GM15510 (cell line): Measurements from ENCODE around the gene KRT78.

Experiments
- POLR2A ChIP-seq: IDR thresholded peaks from 3 replicates; pipeline ENCODE4 v1.6.1; 2011; ENCODE audit warnings: borderline replicate concordance; ENCODE audit not compliant: insufficient read length; ENCODE audit errors: extremely low read depth

Gene KRT78

DNA sequence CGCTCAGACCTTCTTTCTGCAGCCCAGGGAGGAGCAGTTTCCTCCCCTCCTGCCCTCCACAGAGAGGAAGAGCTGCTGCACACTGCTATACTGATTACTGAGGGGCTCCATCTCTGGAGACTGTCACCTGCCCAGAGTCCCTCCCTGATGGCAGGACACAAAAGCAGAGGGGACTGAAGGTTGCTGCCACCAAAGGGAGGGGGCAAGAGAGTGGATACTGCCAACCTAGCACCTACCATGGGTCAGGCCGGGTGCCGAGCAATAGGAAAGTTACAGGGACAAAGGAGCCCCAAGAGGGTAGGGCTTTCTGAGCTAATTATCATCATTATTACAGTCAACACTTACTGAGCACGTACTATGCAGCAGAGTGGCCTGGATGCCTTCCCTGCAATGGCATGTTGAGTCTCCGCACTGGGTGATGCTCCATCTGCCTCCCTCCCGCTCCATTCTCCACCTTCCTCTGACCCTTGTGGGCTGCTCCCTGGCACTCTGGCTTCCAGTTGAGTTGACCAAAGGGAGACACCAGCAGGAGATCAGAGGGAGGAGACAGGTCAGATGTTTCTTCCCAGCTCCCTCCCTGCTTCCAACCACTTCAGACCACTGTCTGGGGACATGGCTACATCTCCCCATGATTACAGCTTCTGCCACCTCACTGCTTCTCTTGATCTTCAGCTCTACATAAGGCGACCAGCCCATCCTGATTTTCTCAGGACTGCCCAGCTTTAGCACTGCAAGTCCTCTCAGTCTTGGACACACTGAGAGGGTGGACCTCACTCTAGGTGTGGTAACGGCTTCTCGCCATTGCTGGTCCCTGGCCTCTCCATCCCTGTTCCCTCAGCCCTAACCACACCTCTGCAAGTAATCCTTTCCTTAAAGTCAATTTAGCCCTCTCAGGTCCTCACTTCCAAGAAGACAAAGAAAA lies 12.0 kb downstream of the KRT78 start:
- no peak for TF ChIP-seq POLR2A

DNA sequence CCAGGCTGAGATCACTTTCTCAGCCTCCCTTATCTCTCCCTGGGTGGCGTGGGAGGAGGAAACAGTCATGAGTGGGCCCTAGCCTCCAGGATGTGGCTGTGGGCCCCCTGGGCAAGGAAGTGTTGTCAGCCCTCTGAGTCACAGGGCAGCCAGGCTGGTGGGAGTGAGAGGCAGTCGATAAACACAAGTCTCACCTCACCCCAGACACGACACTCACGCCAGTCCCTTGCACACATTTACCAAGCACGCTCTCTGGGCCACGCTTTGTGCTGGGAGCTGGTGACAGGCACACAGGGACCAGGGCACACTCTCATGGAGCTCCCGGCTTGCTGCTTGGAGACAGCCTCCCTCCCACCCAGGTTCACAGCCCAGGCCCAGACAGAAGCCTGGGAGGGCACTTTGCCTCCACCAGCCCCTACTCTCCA lies 12.7 kb downstream of the KRT78 start:
- TF ChIP-seq POLR2A, result no peak

DNA sequence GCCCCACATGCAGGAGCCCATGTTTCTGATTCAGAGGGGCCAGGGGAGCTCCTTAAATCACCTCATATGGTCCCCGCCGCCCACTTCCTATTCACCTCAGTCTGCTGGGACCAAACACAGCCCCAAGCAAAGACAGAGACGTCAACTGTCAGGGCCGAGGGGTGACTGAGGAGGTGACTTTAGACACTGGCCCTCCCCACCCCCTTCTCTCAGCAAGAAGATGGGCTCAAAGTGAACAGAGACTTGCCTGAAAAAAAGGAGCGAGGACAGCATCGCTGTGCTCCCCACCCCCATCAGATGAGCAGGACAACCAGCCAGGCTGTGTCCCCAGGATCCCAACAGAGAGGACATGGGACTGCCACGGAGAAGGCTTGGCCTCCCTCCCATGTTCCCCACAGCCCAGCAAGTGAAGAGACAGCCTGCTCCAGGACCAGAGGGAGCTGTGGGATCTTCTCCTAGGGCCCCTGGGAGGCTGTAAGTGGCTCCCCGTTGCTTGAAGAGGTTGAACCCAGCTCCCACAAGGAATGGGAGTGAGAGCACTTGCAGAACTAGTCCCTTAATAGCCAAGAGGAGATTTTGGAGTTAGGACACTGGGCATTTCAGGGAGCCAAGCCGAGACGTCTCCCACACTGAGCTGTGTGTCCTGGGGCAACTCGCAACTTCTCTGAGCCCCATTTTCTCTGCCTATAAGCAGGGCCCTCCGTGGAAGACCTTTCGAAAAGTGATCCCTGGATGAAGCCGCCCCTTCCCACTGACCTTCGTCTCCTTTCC lies 13.3 kb downstream of the KRT78 start:
- no peak for TF ChIP-seq POLR2A

DNA sequence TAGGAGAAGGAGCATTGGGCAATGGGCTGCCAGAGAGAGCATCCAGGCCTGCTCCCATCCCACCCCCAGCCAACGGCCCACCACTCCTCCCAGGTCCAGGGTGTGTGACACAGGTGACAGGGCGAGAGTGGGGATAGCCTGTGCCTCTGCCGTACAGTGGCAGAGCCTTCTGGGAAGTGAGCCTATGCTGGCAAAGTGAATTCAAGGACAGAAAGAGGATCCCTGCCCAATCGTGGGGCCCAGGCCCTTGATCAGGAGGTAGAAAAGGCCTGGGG lies 14.1 kb downstream of the KRT78 start:
- no peak for TF ChIP-seq POLR2A

DNA sequence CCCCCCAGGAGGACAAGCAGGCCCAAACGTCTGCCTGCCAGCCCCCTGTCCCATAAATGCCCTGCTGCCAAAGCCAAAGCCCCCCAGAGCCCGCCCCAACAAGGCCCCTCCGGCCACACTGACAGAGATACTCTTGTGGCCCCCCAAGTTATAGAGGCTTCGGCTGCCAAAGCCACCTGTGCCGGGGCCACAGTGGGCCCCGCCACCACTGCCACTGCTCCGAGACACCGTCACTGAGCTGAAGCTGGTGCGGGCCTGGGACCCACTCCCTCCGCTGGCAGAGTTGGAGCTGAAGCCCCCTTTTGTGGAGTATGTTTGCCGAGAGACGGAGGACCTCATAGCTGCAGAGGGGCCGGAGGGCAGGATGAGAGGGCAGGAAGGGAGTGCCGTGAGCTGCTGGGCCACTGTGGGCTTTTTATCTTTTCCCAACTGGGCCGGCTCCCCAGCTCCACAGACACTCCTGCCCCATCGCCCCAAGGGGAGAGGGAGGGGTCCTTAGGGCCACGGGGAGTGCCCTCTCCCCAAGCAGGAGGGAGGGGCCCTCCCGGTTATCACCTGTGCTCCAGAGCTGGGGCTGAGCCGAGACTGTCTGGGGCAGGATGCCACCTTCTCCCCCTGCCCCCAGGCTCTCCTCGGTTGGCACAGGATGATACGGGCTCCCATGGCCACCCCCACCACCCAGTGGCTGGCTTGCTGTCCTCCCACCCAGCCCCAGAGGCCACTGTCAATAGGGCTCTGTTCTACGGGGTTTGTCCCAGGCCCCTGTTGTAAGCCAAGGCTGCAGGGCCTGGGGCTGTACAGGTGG lies 14.7 kb downstream of the KRT78 start, which contains the start of gene KRT79:
TSS of gene KRT79 (minus strand) at position 390 of the 805 bp plus-strand sequence. CDS start at position 339, 51 bp downstream.
- TF ChIP-seq POLR2A, result no peak

DNA sequence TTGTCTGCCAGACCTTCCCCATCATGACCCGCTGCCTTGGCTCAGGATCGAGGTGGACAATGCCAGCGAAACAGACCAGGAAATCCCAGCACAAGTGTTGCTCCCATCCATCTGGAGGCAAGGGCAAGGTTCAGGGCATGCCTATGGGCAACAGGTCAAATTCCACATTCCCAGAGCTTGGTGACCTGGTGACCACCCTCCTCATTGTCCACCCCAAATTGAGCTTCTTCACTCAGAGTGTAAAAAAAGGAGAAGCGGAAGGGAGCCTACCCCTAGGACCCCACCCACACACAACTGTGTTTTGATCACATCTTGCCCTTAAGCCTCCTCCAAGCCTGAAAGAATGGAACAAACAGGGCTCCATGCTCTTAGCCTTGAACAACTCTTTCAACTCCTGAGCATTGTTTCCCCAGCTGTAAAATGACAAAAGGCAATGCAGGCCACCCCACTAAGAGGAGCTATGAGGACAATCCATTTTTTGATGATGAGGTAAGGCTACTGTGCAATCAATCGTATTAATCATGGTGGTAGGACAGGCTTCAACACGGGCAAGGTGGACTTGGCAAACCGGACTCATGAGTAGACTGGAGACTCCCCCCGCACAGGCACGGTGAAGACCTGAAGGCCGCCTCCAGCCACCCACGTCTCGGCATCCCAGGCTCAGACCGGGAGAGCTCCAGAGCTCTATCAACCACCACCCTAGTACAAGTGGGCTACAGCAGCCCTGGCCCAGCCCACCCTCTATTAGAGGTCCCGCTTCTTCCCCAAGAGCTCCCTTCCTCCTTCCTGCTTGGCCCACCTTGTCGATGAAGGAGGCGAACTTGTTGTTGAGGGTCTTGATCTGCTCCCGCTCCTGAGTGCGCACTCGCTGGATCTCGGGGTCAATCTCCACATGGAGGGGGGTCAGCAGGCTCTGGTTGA lies 15.5 kb downstream of the KRT78 start:
- TF ChIP-seq POLR2A, result no peak

DNA sequence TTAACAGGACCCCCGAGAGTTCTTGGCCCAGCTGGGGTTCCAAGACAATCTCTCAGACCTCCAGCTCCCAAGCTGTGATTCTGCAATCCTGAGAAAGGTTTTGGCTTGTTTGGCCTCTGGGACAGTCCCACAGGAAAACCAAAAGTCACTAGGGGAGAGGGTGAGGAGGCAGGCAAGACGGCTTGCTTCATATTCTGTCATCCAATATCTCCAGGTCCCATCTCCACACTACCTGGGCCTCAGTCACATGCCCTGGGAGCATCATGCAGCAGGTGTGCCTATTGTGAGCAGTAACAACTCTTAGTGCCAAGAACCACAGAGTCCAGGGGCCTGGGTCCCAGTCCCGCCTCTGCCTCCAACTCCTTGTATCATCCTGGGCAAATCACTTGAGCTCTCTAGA lies 16.3 kb downstream of the KRT78 start:
- no peak for TF ChIP-seq POLR2A

DNA sequence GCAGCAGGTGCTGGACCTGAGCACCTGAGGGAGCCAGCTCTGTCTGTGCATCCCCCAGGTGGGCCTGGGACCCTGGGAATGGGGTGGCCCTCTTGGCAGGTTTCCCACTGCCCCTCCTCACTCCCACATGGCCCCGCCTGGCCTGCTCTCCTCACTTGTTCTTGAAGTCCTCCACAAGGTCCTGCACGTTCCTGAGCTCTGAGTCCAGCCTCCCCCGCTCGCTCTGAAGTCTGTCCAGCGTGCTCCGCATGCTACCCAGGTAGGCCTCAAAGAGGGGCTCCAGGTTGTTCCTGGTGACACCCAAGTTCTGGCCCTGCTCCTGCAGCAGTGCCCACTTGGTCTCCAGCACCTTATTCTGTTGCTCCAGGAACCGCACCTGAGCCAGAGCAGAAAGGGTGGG lies 17.5 kb downstream of the KRT78 start:
- no peak for TF ChIP-seq POLR2A

DNA sequence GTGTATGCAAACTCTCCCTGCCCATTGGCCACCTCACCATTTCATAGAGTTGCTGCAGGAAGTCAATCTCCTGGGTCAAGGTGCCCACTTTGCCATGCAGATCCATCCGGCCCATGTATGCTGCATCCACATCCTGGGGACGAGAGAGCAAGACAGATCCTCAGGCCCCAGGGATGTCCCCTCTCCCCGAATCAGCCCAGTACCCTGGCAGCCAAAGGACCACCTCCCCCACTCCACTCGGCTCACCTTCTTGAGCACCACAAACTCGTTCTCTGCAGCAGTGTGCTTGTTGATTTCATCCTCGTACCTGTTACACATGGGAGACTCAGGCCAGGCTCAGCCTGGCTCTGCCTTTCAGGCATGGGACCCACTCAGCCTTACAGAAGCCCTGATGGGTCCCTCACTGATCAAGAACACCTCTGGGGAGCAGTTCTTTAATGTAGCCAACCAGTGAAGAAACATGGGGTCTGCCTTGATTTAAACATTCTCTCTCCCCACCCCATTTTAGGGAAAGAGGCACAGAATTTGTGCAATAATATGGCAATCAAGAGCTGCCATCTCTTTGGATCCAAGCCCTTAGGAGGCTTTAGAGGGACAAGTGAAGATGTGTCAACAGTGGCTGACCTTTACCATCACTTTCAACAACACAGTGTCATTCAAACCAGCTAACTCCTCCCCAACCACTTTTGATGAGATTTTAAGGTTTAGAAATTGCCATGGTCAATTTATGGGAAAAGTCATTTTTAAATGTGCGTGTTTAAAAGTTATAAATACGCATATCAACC lies 18.6 kb downstream of the KRT78 start:
- no peak for TF ChIP-seq POLR2A

DNA sequence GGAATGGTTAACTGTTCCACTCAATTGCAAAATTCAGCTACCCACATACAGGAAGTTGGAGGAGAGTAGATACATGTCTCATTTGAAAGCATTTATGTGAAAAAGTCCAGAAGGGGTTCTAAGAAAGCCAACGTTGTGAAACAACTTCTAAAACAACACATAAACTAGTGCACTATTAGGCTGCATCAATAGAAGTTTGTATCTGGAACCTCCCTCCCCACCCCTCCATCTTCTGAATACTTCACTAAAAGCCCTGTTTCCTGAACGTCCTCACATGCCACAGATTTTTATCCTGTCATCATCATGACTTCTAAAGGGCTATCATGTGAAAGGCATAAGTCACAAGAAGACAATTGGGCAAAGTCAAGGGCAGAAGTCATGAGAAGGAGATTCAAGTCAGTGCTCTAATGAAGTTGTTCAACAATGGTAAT lies 20.2 kb downstream of the KRT78 start:
- TF ChIP-seq POLR2A, result no peak

DNA sequence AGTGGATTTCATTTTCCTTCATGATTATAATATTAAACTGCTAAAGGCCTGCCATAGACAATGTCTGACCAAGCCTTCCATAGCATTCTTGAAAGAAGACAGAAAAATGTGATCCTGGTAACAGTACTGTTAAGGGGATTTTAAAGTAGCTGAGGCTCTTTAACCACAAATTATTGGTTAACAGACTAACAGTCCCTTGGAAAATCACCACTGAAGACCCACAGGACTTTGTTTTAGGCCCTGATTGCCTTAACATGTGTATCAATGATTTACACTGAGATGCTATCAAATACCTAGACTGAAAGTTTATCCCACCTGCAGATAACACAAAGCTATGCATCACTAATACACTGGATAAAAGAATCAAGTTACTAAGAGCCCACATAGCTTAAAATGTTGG lies 20.6 kb downstream of the KRT78 start:
- no peak for TF ChIP-seq POLR2A

DNA sequence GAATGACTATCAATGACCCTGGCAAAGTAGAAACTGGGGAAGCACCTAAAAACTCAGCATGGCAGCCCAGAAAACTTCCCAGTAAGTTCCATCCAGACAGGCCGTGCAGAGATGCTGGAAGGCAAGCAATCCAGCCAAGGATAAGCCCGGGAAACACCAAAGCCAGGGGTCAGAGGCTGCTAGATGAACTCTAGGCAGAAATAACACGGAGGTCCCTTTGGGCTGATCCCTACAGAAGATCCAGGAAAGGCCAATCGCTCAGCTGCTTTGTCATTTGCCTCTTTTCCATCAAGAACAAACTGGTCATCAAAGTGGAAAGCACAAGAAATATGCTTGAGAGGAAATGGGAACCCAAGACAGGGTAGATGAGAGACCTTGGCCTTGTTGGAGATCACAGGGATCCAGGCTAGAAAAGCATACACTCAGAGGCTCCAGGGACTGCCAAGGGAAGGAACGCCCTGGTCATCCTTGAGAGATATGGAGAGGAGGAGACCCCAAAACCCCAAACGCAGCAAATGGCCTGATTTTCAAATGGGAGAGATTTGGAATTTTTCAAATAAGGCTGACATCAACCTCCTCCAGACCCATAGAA lies 21.2 kb downstream of the KRT78 start:
- TF ChIP-seq POLR2A, result no peak

DNA sequence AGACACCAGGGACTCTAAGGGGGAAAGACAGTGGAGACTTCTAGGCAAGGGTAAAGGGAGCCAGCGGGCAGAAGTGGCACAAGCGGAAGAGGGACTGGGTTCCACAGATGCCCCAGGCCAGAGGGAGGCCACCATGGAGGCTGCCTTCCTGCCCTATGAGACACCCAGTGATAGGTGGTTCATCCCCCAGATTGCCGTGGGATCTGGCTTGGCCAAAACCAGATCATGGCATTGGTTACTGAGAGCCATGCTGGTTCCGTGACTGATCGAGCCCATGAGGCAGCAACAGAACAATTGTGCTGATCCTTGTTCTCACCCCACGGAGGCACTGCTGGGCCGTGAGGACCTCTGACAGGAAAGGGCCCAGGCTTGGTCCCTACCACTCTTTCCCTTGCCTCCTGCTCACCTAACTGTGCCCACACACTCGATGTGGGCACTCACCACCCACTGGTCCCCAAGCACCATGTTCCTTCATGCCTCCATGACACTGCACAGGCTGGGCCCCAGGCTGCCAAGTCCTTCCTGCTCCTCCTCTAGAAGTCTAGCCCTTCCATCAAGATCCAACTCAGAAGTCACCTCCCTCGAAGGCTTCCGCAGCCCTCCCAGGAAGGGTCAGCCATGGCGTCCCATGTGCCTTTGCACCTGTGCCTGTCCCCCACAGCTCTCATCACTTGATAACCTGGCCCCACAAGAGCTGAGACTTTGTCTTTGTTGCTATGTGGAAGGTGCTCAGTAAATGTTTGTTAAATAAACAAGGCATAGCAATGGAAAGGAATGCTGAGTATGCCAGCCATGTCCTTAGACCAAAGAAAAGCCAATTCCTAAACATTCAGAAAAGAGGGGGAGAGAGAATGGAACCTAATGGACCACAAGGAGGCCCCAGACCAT lies 21.9 kb downstream of the KRT78 start:
- TF ChIP-seq POLR2A, result no peak

DNA sequence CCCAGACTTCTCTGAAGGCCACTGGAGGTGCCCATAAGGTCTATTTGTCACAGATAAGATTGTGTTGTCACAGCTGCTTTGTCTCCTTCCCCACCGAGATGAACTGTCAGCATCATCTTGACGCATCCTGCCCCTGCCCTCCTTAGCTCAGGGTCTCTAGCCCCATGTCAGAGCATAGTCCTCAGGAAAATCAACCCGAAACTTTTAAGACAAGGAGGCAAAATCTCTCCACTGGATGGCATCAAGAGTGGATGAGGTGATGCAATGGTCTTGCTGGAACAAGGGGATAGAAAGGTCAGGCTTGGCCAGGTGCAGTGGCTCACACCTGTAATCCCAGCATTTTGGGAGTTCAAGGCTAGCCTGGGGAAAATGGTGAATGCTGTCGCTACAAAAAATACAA lies 22.8 kb downstream of the KRT78 start:
- TF ChIP-seq POLR2A, result no peak
